ENCODE results near the gene TIPIN.
"Not testable (repeated sequence)": the region's sequence is repeated elsewhere in the genome, so short reads cannot be mapped to it uniquely, and the experiment has no call there.

Gene TIPIN

GRCh38 chr15:66381376-66381775 is 24.9 kb upstream of the TIPIN start:
- DNase-seq: not testable (repeated sequence)

- no peak for DNase-seq
These were observed 22.4 kb upstream of the TIPIN start for GRCh38 chr15:66378814-66379430.

- DNase-seq: no peak
These were observed 17.7 kb upstream of the TIPIN start for GRCh38 chr15:66374179-66374578.

GRCh38 chr15:66369773-66370651 is 13.5 kb upstream of the TIPIN start:
- DNase-seq: no peak

GRCh38 chr15:66364944-66365528 is 8.6 kb upstream of the TIPIN start:
- DNase-seq: no peak

- no peak for DNase-seq
These were observed 6.3 kb upstream of the TIPIN start for GRCh38 chr15:66362776-66363175.

- not testable (repeated sequence) for DNase-seq
These were observed 5.4 kb upstream of the TIPIN start for GRCh38 chr15:66361745-66362460.

GRCh38 chr15:66359740-66360139 is 3.3 kb upstream of the TIPIN start:
- no peak for DNase-seq

GRCh38 chr15:66356077-66356358 is 467 bp downstream of the TIPIN start:
- no peak for DNase-seq

GRCh38 chr15:66348530-66348929 is 8.0 kb downstream of the TIPIN start:
- DNase-seq: not testable (repeated sequence)

- DNase-seq: no peak
These were observed 27.7 kb downstream of the TIPIN start for GRCh38 chr15:66328771-66329170.

- DNase-seq: no peak
These were observed 28.7 kb downstream of the TIPIN start for GRCh38 chr15:66327736-66328135.

- DNase-seq: no peak
These were observed 30.4 kb downstream of the TIPIN start for GRCh38 chr15:66326051-66326450.

GRCh38 chr15:66323312-66323928 is 33.1 kb downstream of the TIPIN start:
- no peak for DNase-seq

- no peak for DNase-seq
These were observed 44.3 kb downstream of the TIPIN start for GRCh38 chr15:66312144-66312543.

- no peak for DNase-seq
These were observed 45.7 kb downstream of the TIPIN start for GRCh38 chr15:66310786-66311185.

GRCh38 chr15:66309828-66310227 is 46.7 kb downstream of the TIPIN start:
- DNase-seq: no peak

GRCh38 chr15:66308531-66308930 is 48.0 kb downstream of the TIPIN start:
- DNase-seq: no peak

GRCh38 chr15:66306381-66306780 is 50.1 kb downstream of the TIPIN start:
- DNase-seq: no peak

- not testable (repeated sequence) for DNase-seq
These were observed 52.1 kb downstream of the TIPIN start for GRCh38 chr15:66304425-66304824.

GRCh38 chr15:66302489-66303278 is 53.8 kb downstream of the TIPIN start:
- no peak for DNase-seq

- no peak for DNase-seq
These were observed 57.7 kb downstream of the TIPIN start for GRCh38 chr15:66298803-66299251.

All from NCI-H1048 (cell line).